Left lung (tissue), 10 donors: ENCODE results near the gene C9orf43. TPM values are rescaled to one million over a fixed set of nuclear protein-coding genes. Genes with fewer than 3 reads are reported as not detected.

ENCODE experiments used
- ATAC-seq: fragments of 200-7000 bp; cut with Tn5 transposase; one replicate; pipeline ENCODE4 v1.9.1; 2020; ENCODE audit warnings: moderate library complexity
- DNase-seq, 4 donors: peaks; one replicate each; pipeline ENCODE4 v3.0.0-alpha.2; 2013 to 2020
- H3K27ac ChIP-seq, 2 donors: fragments of 200-600 bp; sonication (generic) in 1 of 2; one replicate each; pipeline versions ENCODE4 v1.5.0 to v1.8.0; 2020 to 2021
- H3K27me3 ChIP-seq, 2 donors: fragments of 200-600 bp; sonication (generic) in 1 of 2; one replicate each; pipeline versions ENCODE4 v1.5.0 to v1.8.0; 2020 to 2021
- H3K36me3 ChIP-seq, 2 donors: fragments of 200-600 bp; sonication (generic) in 1 of 2; one replicate each; pipeline versions ENCODE4 v1.5.0 to v1.8.0; 2020 to 2021
- H3K4me1 ChIP-seq, 2 donors: fragments of 200-600 bp; one replicate each; pipeline ENCODE4 v1.8.0; 2021
- H3K4me3 ChIP-seq, 2 donors: fragments of 200-600 bp; sonication (generic) in 1 of 2; one replicate each; pipeline versions ENCODE4 v1.5.0 to v1.8.0; 2020 to 2021; ENCODE audit warnings: mild to moderate bottlenecking in 1 of 2
- H3K9me3 ChIP-seq, 2 donors: fragments of 200-600 bp; sonication (generic) in 1 of 2; one replicate each; pipeline versions ENCODE4 v1.5.0 to v1.8.0; 2020 to 2021
- intact Hi-C, 2 donors: fragments of 100-400 bp; cut with DNase I; formaldehyde crosslinking; loops; one replicate each; pipeline versions ENCODE4 v1.11.2 to v1.14.2; 2022
- polyA plus RNA-seq, 6 donors: library from polyadenylated mRNA; unstranded; fragments of 120-200 nt; gene quantifications; one replicate each; pipeline ENCODE4 v1.2.1, GENCODE V29; 2013; ENCODE audit not compliant: insufficient read length in 6 of 6
- total RNA-seq, 2 donors: library from RNA; stranded (reverse); fragmentation: NEBNext Ultra II Directional; extraction: Animal tissue kit (Norgen Biotek cat#: 25700); gene quantifications; one replicate each; pipeline ENCODE4 v1.2.1, GENCODE V29; 2021
- TF ChIP-seq, protein P1 (sequence below), 2 donors: fragments of 200-600 bp; sonication (generic) in 1 of 2; IDR thresholded peaks; one replicate each; pipeline versions ENCODE4 v1.5.0 to v1.8.0; 2021; ENCODE audit warnings: antibody characterized with exemption in 2 of 2
- donor health status: DM: no; HTN: yes; CAD: no.
- donor health status: DM: no; HTN: no; CAD: no.

The C9orf43 gene
- total and polyA plus RNA-seq, 8 donors = 0.47 to 1.2 (median 0.74) TPM

GRCh38 chr9:113368348-113368981 is 42.1 kb upstream of the C9orf43 start:
- Histone ChIP-seq H3K36me3 (peaks cover 0 to 5% of the 10 kb centered on the region in 2 donors), H3K4me3 (no peak overlapping the region), H3K4me1 (peaks cover 0 to 7% of the 10 kb centered on the region in 2 donors), H3K27me3 (no peaks in the 10 kb centered on the region), H3K27ac (no peak overlapping the region), H3K9me3 (no peaks in the 10 kb centered on the region)
- TF ChIP-seq, protein P1, sequence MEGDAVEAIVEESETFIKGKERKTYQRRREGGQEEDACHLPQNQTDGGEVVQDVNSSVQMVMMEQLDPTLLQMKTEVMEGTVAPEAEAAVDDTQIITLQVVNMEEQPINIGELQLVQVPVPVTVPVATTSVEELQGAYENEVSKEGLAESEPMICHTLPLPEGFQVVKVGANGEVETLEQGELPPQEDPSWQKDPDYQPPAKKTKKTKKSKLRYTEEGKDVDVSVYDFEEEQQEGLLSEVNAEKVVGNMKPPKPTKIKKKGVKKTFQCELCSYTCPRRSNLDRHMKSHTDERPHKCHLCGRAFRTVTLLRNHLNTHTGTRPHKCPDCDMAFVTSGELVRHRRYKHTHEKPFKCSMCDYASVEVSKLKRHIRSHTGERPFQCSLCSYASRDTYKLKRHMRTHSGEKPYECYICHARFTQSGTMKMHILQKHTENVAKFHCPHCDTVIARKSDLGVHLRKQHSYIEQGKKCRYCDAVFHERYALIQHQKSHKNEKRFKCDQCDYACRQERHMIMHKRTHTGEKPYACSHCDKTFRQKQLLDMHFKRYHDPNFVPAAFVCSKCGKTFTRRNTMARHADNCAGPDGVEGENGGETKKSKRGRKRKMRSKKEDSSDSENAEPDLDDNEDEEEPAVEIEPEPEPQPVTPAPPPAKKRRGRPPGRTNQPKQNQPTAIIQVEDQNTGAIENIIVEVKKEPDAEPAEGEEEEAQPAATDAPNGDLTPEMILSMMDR (IDR thresholded peaks at IDR 0.05) = no peak
- DNase-seq (no peak), ATAC-seq (no peak)
- intact Hi-C loops = no loop called here

- H3K4me1 ChIP-seq = peaks cover 0 to 7% of the 10 kb centered on the region in 2 donors
- no peak for DNase-seq
- no peak for ATAC-seq
- intact Hi-C loops = no loop called here
- no peaks in the 10 kb centered on the region for H3K27me3 ChIP-seq
- TF ChIP-seq, protein P1 (IDR thresholded peaks at IDR 0.05) = no peak
- no peak overlapping the region for H3K4me3 ChIP-seq
- no peaks in the 10 kb centered on the region for H3K9me3 ChIP-seq
- no peak overlapping the region for H3K27ac ChIP-seq
- peaks cover 0 to 12% of the 10 kb centered on the region in 2 donors for H3K36me3 ChIP-seq
Measured at GRCh38 chr9:113368982-113369854, 41.3 kb upstream of the C9orf43 start.

DNA sequence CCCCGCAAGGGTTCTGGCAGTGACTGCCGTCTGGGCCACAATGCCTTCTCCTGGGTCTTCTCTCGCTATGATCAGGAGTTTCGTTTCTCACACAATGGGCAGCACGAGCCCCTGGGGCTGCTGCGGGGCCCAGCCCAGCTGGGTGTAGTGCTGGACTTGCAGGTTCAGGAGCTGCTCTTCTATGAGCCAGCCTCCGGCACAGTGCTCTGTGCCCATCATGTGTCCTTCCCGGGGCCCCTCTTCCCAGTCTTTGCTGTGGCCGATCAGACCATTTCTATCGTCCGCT is 40.7 kb upstream of the C9orf43 start:
- no peak for DNase-seq
- H3K4me3 ChIP-seq = no peak overlapping the region
- no peak for ATAC-seq
- TF ChIP-seq, protein P1 (IDR thresholded peaks at IDR 0.05) = no peak
- H3K27ac ChIP-seq = no peak overlapping the region
- intact Hi-C loops = no loop called here
- no peaks in the 10 kb centered on the region for H3K27me3 ChIP-seq
- H3K36me3 ChIP-seq = peaks cover 0 to 16% of the 10 kb centered on the region in 2 donors
- H3K4me1 ChIP-seq = peaks cover 0 to 7% of the 10 kb centered on the region in 2 donors
- no peaks in the 10 kb centered on the region for H3K9me3 ChIP-seq

DNA sequence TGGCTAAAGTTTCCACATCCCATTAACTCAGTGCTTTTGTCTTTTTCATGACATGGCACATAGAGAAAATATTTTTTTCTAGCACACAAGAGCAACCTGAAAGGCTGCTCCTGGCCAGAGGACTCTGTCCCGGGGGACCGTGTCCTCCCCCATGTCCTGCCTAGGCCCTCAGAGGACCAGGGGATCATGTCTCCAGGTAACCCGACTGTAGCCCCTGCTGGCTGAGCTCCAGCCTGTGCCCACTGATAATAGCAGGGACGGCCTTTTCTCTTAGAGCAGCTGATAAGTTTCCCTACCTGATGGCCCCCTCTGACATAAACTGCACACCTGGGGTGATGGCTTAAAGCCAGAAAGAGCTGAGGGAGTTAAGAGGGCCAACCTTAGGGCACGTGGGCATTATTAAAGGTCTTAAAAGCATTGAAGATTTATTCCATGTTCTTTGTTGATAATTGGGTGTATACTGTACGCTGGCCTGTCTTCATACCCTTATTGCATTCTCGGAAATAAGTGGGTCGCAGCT is 39.7 kb upstream of the C9orf43 start:
- intact Hi-C loops = no loop called here
- peaks cover 0 to 5% of the 10 kb centered on the region in 2 donors for H3K4me1 ChIP-seq

More for the DNA sequence above, 39.7 kb upstream of the C9orf43 start:
- DNase-seq (no peak), ATAC-seq (no peak)
- Histone ChIP-seq H3K27ac (no peak overlapping the region), H3K27me3 (no peaks in the 10 kb centered on the region), H3K4me3 (no peak overlapping the region), H3K9me3 (no peaks in the 10 kb centered on the region), H3K36me3 (peaks cover 0 to 19% of the 10 kb centered on the region in 2 donors)
- TF ChIP-seq, protein P1 (IDR thresholded peaks at IDR 0.05) = no peak
